ENCODE measurements around the gene EFHB. TPM values are rescaled to one million over a fixed set of nuclear protein-coding genes. Genes with fewer than 3 reads are reported as not detected.

Gene EFHB
- polyA plus RNA-seq, 2 of the 4 experiments (the other 2 are of a cell fraction) = 2.1 to 2.7 TPM

GRCh38 chr3:19967812-19968211 lies 33.8 kb upstream of the EFHB start:
- H3K4me2 ChIP-seq = no peak overlapping the region
- H3K4me1 ChIP-seq = peaks cover 16% of the 10 kb centered on the region
- no peak for TF ChIP-seq CBX8 (IDR thresholded peaks at IDR 0.05)
- no peak for TF ChIP-seq NPAS2 (CRISPR knock-in tag; IDR thresholded peaks at IDR 0.05; ENCODE audit: borderline replicate concordance)
- TF ChIP-seq ZFP36 (IDR thresholded peaks at IDR 0.05; ENCODE audit: borderline replicate concordance, partially characterized antibody) = no peak
- TF ChIP-seq REST (IDR thresholded peaks at IDR 0.05) = no peak
- no peak for TF ChIP-seq HOXA7 (CRISPR knock-in tag; IDR thresholded peaks at IDR 0.05)
- no peak for TF ChIP-seq HES2 (IDR thresholded peaks at IDR 0.05)
- no peak for TF ChIP-seq RARB (CRISPR knock-in tag; IDR thresholded peaks at IDR 0.05)
- no peak for TF ChIP-seq BHLHE40 (IDR thresholded peaks at IDR 0.05; ENCODE audit: low read depth, low read length)
- no peak for TF ChIP-seq HEYL (CRISPR knock-in tag; IDR thresholded peaks at IDR 0.05)
- no peaks in the 10 kb centered on the region for H3K9me3 ChIP-seq
- 89% methylated on average over 4 of the region's 4 CpGs for WGBS (ENCODE audit: missing lambda C conversion rate)
- ATAC-seq (no peak), FAIRE-seq (no peak), DNase-seq (ENCODE audit: low read depth in 1 of 2, low spot score in 1 of 2) (no peak)
- CTCF ChIA-PET = no interaction called here
- no peak overlapping the region for H3K4me3 ChIP-seq
- POLR2A ChIA-PET = no interaction called here
- H3K27ac ChIP-seq = no peak overlapping the region

GRCh38 chr3:19967208-19967607 lies 33.2 kb upstream of the EFHB start:
- no peak for FAIRE-seq
- peaks cover 10% of the 10 kb centered on the region for H3K4me1 ChIP-seq
- ATAC-seq = no peak
- H3K9me3 ChIP-seq = no peaks in the 10 kb centered on the region
- ChIA-PET POLR2A (no interaction called here), CTCF (no interaction called here)
- DNase-seq (ENCODE audit: low read depth in 1 of 2, low spot score in 1 of 2) = no peak
- 91% methylated on average over 6 of the region's 6 CpGs for WGBS (ENCODE audit: missing lambda C conversion rate)
- TF ChIP-seq ELK1 (IDR thresholded peaks at IDR 0.05; ENCODE audit: low read depth, low read length) (no peak), CHD4 (IDR thresholded peaks at IDR 0.05; ENCODE audit: borderline replicate concordance) (no peak), POLR2A (IDR thresholded peaks at IDR 0.05; ENCODE audit: low read length) (no peak), ATOH8 (CRISPR knock-in tag; IDR thresholded peaks at IDR 0.05; ENCODE audit: low read depth) (no peak), RARB (CRISPR knock-in tag; IDR thresholded peaks at IDR 0.05) (no peak), SREBF2 (IDR thresholded peaks at IDR 0.05) (no peak), E2F6 (IDR thresholded peaks at IDR 0.05; ENCODE audit: borderline replicate concordance, low read depth) (no peak), NPAS2 (CRISPR knock-in tag; IDR thresholded peaks at IDR 0.05; ENCODE audit: borderline replicate concordance) (no peak), HOXA7 (CRISPR knock-in tag; IDR thresholded peaks at IDR 0.05) (no peak), KDM1A (IDR thresholded peaks at IDR 0.05; ENCODE audit: low read depth) (no peak), NFE2L2 (conservative IDR thresholded peaks at IDR 0.05; ENCODE audit: low read length) (no peak), CBX8 (IDR thresholded peaks at IDR 0.05) (no peak), EHF (CRISPR knock-in tag; IDR thresholded peaks at IDR 0.05) (no peak), MAFK (IDR thresholded peaks at IDR 0.05; ENCODE audit: partially characterized antibody) (no peak), MYC (IDR thresholded peaks at IDR 0.05; ENCODE audit: borderline replicate concordance, low read length) (no peak), EP300 (IDR thresholded peaks at IDR 0.05) (no peak), JUN (IDR thresholded peaks at IDR 0.05) (no peak), RCOR1 (IDR thresholded peaks at IDR 0.05; ENCODE audit: low read depth, low read length) (no peak), RAD21 (conservative IDR thresholded peaks at IDR 0.05 in 1 of 2, IDR thresholded peaks at IDR 0.05 in 1 of 2) (no peak), NR3C1 (IDR thresholded peaks at IDR 0.05) (no peak)
- H3K4me3 ChIP-seq = no peak overlapping the region
- H3K27ac ChIP-seq = no peak overlapping the region
- H3K4me2 ChIP-seq = no peak overlapping the region
